GM19395 (cell line): Measurements from ENCODE around the gene ACTMAP.
"Not testable (repeated sequence)": the region's sequence is repeated elsewhere in the genome, so short reads cannot be mapped to it uniquely, and the experiment has no call there.

ENCODE experiments used
- ATAC-seq: cut with Tn5 transposase; IDR thresholded peaks from one replicate; pipeline ENCODE4 v1.9.1; 2021; ENCODE audit warnings: mild to moderate bottlenecking, moderate library complexity; ENCODE audit not compliant: unreplicated experiment

Gene ACTMAP

DNA sequence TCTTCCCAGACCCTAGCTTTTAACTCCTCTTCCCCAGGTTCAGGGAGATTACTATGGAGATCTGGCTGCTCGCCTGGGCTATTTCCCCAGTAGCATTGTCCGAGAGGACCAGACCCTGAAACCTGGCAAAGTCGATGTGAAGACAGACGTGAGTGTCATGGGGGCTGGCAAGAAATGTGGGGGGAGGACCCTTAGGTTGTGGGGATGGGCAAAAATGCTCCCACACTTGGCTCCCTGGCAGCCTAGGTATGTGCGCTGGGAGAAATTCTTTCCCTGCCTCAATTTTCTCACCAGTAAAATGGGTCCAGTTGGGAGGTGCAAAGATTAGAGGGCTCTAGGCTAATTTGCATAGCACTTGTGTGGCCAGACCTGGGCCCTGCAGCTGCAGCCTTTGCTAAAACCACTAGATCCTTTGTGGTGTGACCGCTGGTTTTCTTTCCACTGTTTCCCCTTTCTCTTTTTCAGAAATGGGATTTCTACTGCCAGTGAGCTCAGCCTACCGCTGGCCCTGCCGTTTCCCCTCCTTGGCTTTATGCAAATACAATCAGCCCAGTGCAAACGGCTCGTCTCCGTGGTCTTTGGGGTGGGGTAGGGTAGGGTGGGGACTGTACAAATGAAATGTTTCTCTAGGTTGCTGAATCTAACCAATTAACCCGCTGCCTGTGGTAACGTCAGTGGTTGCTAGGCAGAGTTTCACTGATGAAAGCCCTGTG, 26.8 kb upstream of the ACTMAP start:
- peak; percentile 64 for ATAC-seq

DNA sequence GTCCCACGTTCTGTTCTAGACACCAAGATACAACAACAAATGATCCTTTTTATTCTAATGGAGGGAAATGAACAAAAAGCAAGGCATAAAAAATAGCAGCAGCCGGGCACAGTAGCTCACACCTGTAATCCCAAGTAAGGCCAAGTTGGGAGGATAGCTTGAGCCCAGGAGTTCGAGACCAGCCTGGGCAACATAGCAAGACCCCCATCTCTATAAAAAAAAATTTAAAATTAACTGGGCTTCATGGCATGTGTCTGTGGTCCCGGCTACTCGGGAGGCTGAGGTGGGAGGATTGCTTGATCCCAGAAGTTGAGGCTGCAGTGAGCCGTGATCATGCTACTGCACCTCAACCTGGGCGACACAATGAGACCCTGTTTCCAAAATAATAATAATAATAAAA, 26.1 kb upstream of the ACTMAP start:
- ATAC-seq = no peak

DNA sequence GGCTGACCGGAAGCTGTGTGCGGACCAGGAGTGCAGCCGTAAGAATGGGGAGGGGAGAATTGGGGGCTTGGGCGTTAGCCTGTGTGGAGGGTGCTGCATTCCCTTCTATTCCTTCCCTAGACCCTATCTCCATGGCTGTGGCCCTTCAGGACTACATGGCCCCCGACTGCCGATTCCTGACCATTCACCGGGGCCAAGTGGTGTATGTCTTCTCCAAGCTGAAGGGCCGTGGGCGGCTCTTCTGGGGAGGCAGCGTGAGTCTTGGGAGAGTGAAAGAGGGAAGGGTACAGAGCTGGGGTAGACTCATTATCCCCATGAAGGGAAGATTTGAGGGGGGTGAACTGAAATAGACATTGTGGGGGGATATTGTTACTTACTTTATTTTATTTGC, 25.4 kb upstream of the ACTMAP start:
- no peak for ATAC-seq

GRCh38 chr19:40774916-40775631, 24.8 kb upstream of the ACTMAP start, which contains the start of gene MIA:
Gene MIA, plus strand, starts transcription at chr19:40775521. Its CDS starts 22 bp downstream, at chr19:40775543.
- ATAC-seq = no peak

DNA sequence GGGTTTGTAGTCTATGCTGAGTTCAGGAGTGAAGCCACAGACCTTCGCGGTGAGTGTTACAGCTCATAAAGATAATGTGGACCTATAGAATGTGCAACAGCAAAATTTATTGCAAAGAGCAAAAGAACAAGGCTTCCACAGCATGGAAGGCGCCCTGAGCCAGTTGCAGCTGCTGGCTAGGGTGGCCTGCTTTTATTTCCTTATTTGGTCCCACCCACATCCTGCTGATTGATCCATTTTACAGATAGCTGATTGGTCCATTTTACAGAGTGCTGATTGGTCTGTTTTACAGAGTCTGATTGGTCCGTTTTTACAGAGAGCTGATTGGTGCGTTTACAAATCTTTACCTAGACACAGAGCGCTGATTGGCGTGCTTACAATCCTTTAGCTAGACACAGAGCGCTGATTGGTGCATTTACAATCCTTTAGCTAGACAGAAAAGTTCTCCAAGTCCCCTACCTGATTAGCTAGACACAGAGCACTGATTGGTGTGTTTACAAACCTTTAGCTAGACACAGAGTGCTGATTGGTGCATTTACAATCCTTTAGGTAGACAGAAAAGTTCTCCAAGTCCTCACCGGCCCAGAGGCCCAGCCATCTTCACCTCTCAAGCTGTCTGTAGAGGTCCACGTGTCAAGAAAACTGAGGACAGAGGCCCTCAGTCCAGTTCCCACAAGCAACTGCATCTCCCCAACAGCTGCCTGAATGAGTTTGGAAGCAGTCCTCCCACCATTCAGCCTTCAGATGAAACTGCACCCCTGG, 21.0 kb upstream of the ACTMAP start:
- ATAC-seq = not testable (repeated sequence)

GRCh38 chr19:40768869-40769268, 18.6 kb upstream of the ACTMAP start:
- ATAC-seq = no peak

GRCh38 chr19:40766385-40766784, 16.1 kb upstream of the ACTMAP start:
- not testable (repeated sequence) for ATAC-seq

GRCh38 chr19:40763963-40764362, 13.7 kb upstream of the ACTMAP start:
- ATAC-seq = no peak

- no peak for ATAC-seq
These were observed 13.2 kb upstream of the ACTMAP start for GRCh38 chr19:40763526-40763925.

- ATAC-seq = no peak
These were observed 12.6 kb upstream of the ACTMAP start for GRCh38 chr19:40762754-40763470.

- ATAC-seq = no peak
These were observed 9.1 kb upstream of the ACTMAP start for GRCh38 chr19:40759352-40759751.

DNA sequence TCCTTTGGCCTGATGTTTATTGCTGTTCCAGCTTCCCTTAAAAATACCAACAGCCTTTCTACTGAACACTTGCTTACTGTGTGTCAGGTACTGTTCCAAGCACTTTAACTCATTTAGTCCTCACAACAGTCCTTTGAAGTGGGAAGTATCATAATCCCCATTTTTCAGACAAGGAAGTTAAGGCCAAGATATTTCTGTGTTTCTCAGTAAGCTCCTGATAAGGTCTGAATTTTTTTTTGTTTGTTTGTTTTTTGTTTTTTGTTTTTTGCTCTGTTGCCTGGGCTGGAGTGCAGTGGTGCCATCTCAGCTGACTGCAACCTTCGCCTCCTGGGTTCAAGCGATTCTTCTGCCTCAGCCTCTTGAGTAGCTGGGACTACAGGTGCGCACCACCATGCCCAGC, 8.2 kb upstream of the ACTMAP start:
- no peak for ATAC-seq

- ATAC-seq = no peak
These were observed 6.3 kb upstream of the ACTMAP start for GRCh38 chr19:40756502-40757110.

DNA sequence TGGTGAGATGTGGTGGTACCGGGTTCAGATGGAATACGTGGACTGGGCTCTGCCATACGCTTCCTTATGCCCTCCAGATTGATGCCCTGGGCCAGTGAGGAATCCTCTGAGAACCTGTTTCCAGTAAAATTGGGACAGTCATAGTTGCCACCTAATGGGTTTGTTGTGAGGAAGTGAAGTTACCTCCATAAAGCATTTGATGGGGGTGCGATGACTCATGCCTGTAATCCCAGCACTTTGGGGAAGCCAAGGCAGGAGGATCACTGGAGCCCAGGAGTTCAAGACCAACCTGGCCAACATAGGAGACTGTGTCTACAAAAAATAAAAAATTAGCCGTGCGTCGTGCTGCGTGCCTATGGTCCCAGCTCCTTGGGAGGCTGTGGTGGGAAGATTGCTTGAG, 5.5 kb upstream of the ACTMAP start:
- ATAC-seq = no peak

DNA sequence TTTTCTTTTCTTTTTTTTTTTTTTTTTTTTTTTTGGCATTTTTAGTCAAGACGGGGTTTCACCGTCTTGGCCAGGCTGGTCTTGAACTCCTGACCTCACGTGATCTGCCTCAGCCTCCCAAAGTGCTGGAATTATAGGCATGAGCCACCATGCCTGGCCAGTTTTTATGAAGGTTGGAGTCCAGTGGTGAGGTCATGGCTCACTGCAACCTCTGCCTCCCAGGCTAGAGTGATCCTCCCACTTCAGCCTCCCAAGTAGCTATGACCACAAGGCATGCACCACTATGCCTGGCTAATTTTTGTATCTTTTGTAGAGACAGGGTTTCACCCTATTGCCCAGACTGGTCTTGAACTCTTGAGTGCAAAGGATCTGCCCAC, 5.0 kb upstream of the ACTMAP start:
- ATAC-seq = no peak

DNA sequence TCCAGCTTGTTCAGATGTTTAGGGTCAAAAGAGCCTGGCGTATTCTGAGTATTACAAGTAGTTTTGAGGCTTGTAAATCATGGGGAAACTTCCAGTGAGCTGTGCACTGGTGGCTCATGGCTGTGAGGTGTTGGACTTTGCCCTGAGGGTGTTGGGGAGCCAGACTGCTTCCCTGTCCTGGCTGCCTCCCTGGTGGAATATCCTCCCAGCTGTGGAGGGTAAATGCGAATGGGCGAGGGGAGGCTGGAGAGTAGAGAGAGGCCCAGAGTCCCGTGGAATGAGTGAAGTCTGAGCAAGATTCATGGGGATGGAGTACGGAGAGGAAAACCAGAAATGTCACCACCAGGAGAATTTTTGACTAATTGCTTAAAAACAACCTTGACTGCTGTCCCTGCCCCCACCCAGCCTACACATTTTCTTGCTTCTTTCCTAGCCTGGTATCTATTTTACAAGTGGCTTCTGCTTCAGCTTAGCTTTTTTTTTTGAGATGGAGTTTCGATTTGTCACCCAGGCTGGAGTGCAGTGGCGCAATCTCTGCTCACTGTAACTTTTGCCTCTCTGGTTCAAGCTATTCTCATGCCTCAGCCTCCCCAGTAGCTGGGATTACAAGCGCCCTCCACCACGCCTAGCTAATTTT, 4.5 kb upstream of the ACTMAP start:
- ATAC-seq = no peak

DNA sequence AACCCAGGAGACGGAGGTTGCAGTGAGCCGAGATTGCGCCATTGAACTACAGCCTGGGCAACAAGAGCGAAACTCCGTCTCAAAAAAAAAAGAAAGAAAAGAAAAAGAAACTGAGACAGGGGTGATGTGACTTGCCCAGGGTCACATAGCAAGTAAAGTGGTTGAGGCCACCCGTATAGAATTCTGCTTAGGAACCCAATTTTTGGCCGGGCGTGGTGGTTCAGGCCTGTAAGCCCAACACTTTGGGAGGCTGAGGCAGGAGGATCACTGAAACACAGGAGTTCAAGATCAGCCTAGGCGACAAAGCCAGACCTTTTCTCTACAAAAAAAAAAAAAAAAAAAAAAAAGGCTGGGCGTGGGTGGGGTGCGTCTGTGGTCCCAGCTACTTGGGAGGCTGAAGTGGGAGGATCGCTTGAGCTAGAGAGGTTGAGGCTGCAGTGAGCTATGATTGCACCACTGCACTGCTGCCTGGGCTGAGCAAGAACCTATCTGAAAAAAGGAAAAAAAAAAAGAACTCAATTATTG, 2.0 kb upstream of the ACTMAP start:
- no peak for ATAC-seq

GRCh38 chr19:40750874-40751537, 729 bp upstream of the ACTMAP start, which contains the start of gene SNRPA:
Gene SNRPA, plus strand, starts transcription at chr19:40751203. Its CDS starts 206 bp downstream, at chr19:40751409.
- ATAC-seq = peak; percentile 62

DNA sequence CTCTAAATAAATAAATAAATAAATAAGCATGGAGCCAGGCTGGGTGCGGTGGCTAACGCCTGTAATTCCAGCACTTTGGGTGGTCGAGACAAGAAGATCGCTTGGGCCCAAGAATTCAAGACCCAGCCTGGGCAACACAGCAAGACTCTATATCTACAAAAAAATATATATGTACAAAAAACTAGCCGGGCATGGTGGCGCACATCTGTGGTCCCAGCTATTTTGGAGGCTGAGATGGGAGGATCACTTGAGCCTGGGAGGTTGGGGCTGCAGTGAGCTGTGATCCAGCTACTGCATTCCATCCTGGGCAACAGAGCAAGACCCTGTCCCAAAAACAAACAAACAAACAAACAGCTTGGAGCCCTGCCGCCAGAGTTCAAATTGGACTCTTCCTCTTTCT, 2.7 kb downstream of the ACTMAP start:
- no peak for ATAC-seq
